ENCODE results near the gene TSC22D2. TPM values are rescaled to one million over a fixed set of nuclear protein-coding genes. Genes with fewer than 3 reads are reported as not detected.

TSC22D2 gene
- total and polyA plus RNA-seq, 2 donors from 2014 or later = 13.4 to 25.3 TPM

DNA sequence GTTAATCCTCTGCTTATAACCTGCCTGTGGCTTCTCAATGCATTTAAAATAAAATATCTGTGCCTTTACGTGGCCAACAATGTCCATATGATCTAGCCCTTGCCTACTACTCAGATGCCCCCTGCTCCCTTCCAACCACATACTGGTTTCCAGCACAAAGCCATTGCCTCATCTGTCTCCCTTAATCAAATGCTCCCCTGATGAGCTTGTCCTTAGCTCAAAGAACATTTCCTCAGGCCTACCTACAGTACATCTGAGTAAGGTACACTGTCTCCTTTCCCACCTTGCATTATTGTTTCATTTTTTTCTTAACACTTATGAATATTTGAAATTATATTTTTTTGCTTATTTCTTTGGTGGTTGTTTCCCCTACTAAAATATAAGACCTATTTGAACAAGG, 5.9 kb upstream of the TSC22D2 start:
- H3K27me3 ChIP-seq (ENCODE audit: control insufficient read depth, insufficient read depth, low read length) = no peaks in the 10 kb centered on the region
- intact Hi-C loops (cut with DNase I) = no loop called here
- TF ChIP-seq, protein P1, sequence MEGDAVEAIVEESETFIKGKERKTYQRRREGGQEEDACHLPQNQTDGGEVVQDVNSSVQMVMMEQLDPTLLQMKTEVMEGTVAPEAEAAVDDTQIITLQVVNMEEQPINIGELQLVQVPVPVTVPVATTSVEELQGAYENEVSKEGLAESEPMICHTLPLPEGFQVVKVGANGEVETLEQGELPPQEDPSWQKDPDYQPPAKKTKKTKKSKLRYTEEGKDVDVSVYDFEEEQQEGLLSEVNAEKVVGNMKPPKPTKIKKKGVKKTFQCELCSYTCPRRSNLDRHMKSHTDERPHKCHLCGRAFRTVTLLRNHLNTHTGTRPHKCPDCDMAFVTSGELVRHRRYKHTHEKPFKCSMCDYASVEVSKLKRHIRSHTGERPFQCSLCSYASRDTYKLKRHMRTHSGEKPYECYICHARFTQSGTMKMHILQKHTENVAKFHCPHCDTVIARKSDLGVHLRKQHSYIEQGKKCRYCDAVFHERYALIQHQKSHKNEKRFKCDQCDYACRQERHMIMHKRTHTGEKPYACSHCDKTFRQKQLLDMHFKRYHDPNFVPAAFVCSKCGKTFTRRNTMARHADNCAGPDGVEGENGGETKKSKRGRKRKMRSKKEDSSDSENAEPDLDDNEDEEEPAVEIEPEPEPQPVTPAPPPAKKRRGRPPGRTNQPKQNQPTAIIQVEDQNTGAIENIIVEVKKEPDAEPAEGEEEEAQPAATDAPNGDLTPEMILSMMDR (IDR thresholded peaks at IDR 0.05; ENCODE audit: borderline replicate concordance, extremely low read depth, insufficient read depth) = no peak

DNA sequence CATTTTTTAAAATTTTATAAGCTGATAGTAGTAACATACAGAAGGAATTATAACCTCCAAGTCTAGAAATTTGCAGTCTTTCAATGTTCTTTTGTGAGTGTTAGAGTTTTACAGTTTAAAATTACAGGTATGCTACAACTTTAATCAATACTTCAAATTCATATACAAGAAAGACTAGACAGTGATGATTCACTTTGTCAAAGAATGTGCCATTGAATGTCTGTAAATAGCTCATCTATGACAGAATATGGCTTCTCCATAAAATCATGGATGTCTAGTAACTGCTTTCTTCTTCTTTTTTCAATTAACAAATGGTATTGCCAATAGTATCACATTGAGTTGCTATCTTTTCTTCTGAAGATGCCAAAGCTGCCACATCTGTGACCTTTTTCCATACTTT, 4.1 kb upstream of the TSC22D2 start:
- FAIRE-seq = no peak
- no peaks in the 10 kb centered on the region for H3K36me3 ChIP-seq (ENCODE audit: control insufficient read depth in 2 of 3, insufficient read depth in 3 of 3, low read length in 3 of 3)
- no peak overlapping the region for H3K27ac ChIP-seq (ENCODE audit: low read depth in 2 of 2, low read length in 2 of 2)
- H3K4me1 ChIP-seq (ENCODE audit: control insufficient read depth in 2 of 3, insufficient read depth in 2 of 3, low read depth in 1 of 3, low read length in 3 of 3) = peaks cover 0 to 5% (median 0%) of the 10 kb centered on the region in 3 donors
- H3K9ac ChIP-seq (ENCODE audit: low read length in 3 of 3) = no peak overlapping the region
- DNase-seq = no peak
- TF ChIP-seq, protein P1 (IDR thresholded peaks at IDR 0.05; ENCODE audit: borderline replicate concordance, extremely low read depth, insufficient read depth) = no peak
- no peaks in the 10 kb centered on the region for H3K9me3 ChIP-seq (ENCODE audit: control insufficient read depth in 2 of 3, insufficient read depth in 1 of 3, low read length in 3 of 3)
- no peaks in the 10 kb centered on the region for H3K27me3 ChIP-seq (ENCODE audit: control insufficient read depth, insufficient read depth, low read length)
- H3K4me3 ChIP-seq (ENCODE audit: low read length in 3 of 3) = no peak overlapping the region
- intact Hi-C loops (cut with DNase I) = no loop called here

More for the DNA sequence above, 5.9 kb upstream of the TSC22D2 start:
- Histone ChIP-seq H3K9me3 (ENCODE audit: control insufficient read depth in 2 of 3, insufficient read depth in 1 of 3, low read length in 3 of 3) (no peaks in the 10 kb centered on the region), H3K36me3 (ENCODE audit: control insufficient read depth in 2 of 3, insufficient read depth in 3 of 3, low read length in 3 of 3) (no peaks in the 10 kb centered on the region), H3K4me3 (ENCODE audit: low read length in 3 of 3) (no peak overlapping the region), H3K9ac (ENCODE audit: low read length in 3 of 3) (no peak overlapping the region), H3K4me1 (ENCODE audit: control insufficient read depth in 2 of 3, insufficient read depth in 2 of 3, low read depth in 1 of 3, low read length in 3 of 3) (peaks cover 0 to 5% (median 0%) of the 10 kb centered on the region in 3 donors), H3K27ac (ENCODE audit: low read depth in 2 of 2, low read length in 2 of 2) (no peak overlapping the region)
- FAIRE-seq = no peak
- no peak for DNase-seq

DNA sequence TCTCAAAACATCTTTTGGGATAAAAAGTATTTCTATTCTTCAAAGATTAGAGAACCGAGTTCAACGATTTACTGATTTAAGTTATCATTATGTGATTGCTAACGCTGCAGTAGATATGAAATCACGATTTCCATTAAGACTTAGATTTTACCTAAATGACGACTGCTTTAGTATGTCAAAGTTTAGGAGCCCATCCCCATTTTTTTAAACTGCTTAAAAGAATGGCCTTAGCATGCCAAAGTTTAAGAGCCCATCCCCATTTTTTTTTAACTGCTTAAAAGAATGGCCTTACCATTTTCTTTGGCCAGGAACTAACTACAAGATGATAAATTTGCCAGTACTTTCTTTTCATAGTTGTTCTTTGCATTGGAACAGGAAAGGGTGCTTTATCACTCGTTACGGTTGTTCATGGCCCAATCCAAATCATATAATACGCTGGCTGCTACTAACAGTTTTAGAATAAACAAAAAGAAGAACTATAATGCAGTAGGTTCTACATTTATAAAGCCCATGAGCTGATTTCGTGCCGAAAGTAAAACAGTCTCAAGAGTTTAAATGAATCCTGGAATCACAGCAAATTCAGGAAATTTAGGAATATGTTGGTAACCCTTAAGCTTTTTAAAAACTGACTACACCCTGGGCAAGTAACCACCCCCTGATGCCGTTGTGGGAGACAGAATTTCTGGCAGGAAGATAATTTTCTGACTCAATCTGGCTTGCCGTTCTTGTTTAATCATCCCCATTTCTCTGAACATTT, 869 bp upstream of the TSC22D2 start:
- Histone ChIP-seq H3K27ac (ENCODE audit: low read depth in 2 of 2, low read length in 2 of 2) (peak overlapping the region; percentile 93 to 100), H3K9ac (ENCODE audit: low read length in 3 of 3) (peak overlapping the region; percentile 69 to 98 (median 91)), H3K27me3 (ENCODE audit: control insufficient read depth, insufficient read depth, low read length) (no peaks in the 10 kb centered on the region), H3K36me3 (ENCODE audit: control insufficient read depth in 2 of 3, insufficient read depth in 3 of 3, low read length in 3 of 3) (no peaks in the 10 kb centered on the region), H3K9me3 (ENCODE audit: control insufficient read depth in 2 of 3, insufficient read depth in 1 of 3, low read length in 3 of 3) (no peaks in the 10 kb centered on the region), H3K4me3 (ENCODE audit: low read length in 3 of 3) (peak overlapping the region; percentile 75 to 92 (median 76)), H3K4me1 (ENCODE audit: control insufficient read depth in 2 of 3, insufficient read depth in 2 of 3, low read depth in 1 of 3, low read length in 3 of 3) (peaks cover 0 to 5% (median 0%) of the 10 kb centered on the region in 3 donors)
- TF ChIP-seq, protein P1 (IDR thresholded peaks at IDR 0.05; ENCODE audit: borderline replicate concordance, extremely low read depth, insufficient read depth) = no peak
- FAIRE-seq (no peak), DNase-seq (peak in 1 of 5 donors; percentile 65)
- intact Hi-C loops (cut with DNase I) = no loop called here
